A549 (cell line): ENCODE results near the gene GALNT14. TPM values are rescaled to one million over a fixed set of nuclear protein-coding genes. Genes with fewer than 3 reads are reported as not detected.

Experiments
- ATAC-seq, 2 experiments: fragments of 200-7000 bp in 1 of 2; fragments of >200 bp in 1 of 2; cut with Nextera tagmentation in 1 of 2; cut with Tn5 transposase in 1 of 2; 3 replicates each; pipeline versions ENCODE4 v1.8.0 to v1.9.1; 2018 to 2020; ENCODE audit warnings: mild to moderate bottlenecking in 1 of 2, moderate library complexity in 1 of 2
- CTCF ChIA-PET: fragments of 300-600 bp; sonication (Branson Sonifier 250); formaldehyde crosslinking; extraction: SDS; loops from one replicate; lab custom pipeline; 2021; ENCODE audit warnings: antibody characterized with exemption, inconsistent platforms; lab: Yijun Ruan, JAX
- POLR2A ChIA-PET: fragments of 350-600 bp; formaldehyde crosslinking; extraction: SDS; loops from one replicate; lab custom pipeline; 2021; ENCODE audit warnings: antibody characterized with exemption, inconsistent platforms; lab: Yijun Ruan, JAX
- DNase-seq, 2 experiments: peaks; one replicate each; pipeline versions ENCODE4 v3.0.0 to v3.0.0-alpha.2; 2011 to 2016; ENCODE audit warnings: low read depth in 1 of 2, low spot score in 1 of 2
- FAIRE-seq: peaks from 2 replicates; lab custom pipeline; 2011; peaks lifted over from hg19 to GRCh38; lab: Jason Lieb, UNC
- H3K27ac ChIP-seq, 2 experiments: fragments of >200 bp; sonication (Bioruptor Twin); formaldehyde crosslinking; 3 replicates each; pipeline ENCODE4 v1.5.1; 2016 to 2017
- H3K4me1 ChIP-seq: fragments of >200 bp; sonication (Bioruptor Twin); formaldehyde crosslinking; 3 replicates; pipeline ENCODE4 v1.6.1; 2016
- H3K4me2 ChIP-seq: fragments of >200 bp; sonication (Bioruptor Twin); formaldehyde crosslinking; 3 replicates; pipeline ENCODE4 v1.6.1; 2016
- H3K4me3 ChIP-seq: fragments of >200 bp; sonication (Bioruptor Twin); formaldehyde crosslinking; 3 replicates; pipeline ENCODE4 v1.5.1; 2016
- H3K9me3 ChIP-seq: fragments of >200 bp; sonication (Bioruptor Twin); formaldehyde crosslinking; 3 replicates; pipeline ENCODE4 v1.6.1; 2016
- CBX2 ChIP-seq: fragments of 200-600 bp; sonication (generic); IDR thresholded peaks from 2 replicates; pipeline ENCODE4 v1.6.1; 2016; ENCODE audit warnings: low read depth, mild to moderate bottlenecking, borderline replicate concordance
- CBX8 ChIP-seq: fragments of 200-600 bp; sonication (generic); IDR thresholded peaks from 2 replicates; pipeline ENCODE4 v1.6.1; 2016
- CHD4 ChIP-seq: fragments of 200-600 bp; sonication (generic); IDR thresholded peaks from 2 replicates; pipeline ENCODE4 v1.6.1; 2016; ENCODE audit warnings: antibody characterized with exemption, mild to moderate bottlenecking, borderline replicate concordance
- CTCF ChIP-seq: fragments of >200 bp; sonication (Bioruptor Twin); formaldehyde crosslinking; IDR thresholded peaks from 3 replicates; pipeline ENCODE4 v1.5.1; 2016
- FOSB ChIP-seq: fragments of 250-450 bp; sonication (Bioruptor Pico); IDR thresholded peaks from 2 replicates; pipeline ENCODE4 v1.5.0; 2020; ENCODE audit warnings: mild to moderate bottlenecking, moderate library complexity
- FOSL2 ChIP-seq, 2 experiments: fragments of 450-650 bp in 1 of 2; fragments of >200 bp in 1 of 2; sonication (Bioruptor Twin) in 1 of 2; formaldehyde crosslinking; IDR thresholded peaks; 2 replicates each; pipeline versions ENCODE4 v1.5.0 to v1.6.1; 2016 to 2020; ENCODE audit warnings: mild to moderate bottlenecking in 1 of 2, moderate library complexity in 1 of 2
- HES2 ChIP-seq: fragments of >200 bp; sonication (Bioruptor Twin); formaldehyde crosslinking; IDR thresholded peaks from 2 replicates; pipeline ENCODE4 v1.6.1; 2016
- HOXB13 ChIP-seq: fragments of 250-450 bp; sonication (Bioruptor Pico); IDR thresholded peaks from 2 replicates; pipeline ENCODE4 v1.5.0; 2020; ENCODE audit warnings: low read depth, mild to moderate bottlenecking, moderate library complexity
- HOXB5 ChIP-seq: fragments of 250-450 bp; sonication (Bioruptor Pico); IDR thresholded peaks from 2 replicates; pipeline ENCODE4 v1.5.0; 2020; ENCODE audit warnings: mild to moderate bottlenecking, moderate library complexity
- MAFK ChIP-seq: fragments of 450-650 bp; IDR thresholded peaks from 2 replicates; pipeline ENCODE4 v1.6.1; 2014; ENCODE audit not compliant: partially characterized antibody
- MAZ ChIP-seq: fragments of 150-350 bp; IDR thresholded peaks from 2 replicates; pipeline ENCODE4 v1.6.1; 2014; ENCODE audit warnings: antibody characterized with exemption, low read depth, low read length, borderline replicate concordance
- MYC ChIP-seq: IDR thresholded peaks from 2 replicates; pipeline ENCODE4 v1.6.1; 2012; ENCODE audit warnings: mild to moderate bottlenecking, inconsistent platforms, low read length, improper control_type of control experiment, borderline replicate concordance
- NFE2L2 ChIP-seq: fragments of 150-350 bp; conservative IDR thresholded peaks from 2 replicates; pipeline ENCODE4 v1.6.1; 2014; ENCODE audit warnings: low read length
- POLR2AphosphoS2 ChIP-seq: conservative IDR thresholded peaks from 2 replicates; pipeline ENCODE4 v1.6.1; 2012; ENCODE audit warnings: low read length, improper control_type of control experiment, inconsistent platforms
- RAD21 ChIP-seq, 2 experiments: fragments of >200 bp in 1 of 2; sonication (Bioruptor Twin) in 1 of 2; formaldehyde crosslinking in 1 of 2; IDR thresholded peaks in 1 of 2; conservative IDR thresholded peaks in 1 of 2; 2 replicates in 1 of 2; 3 replicates in 1 of 2; pipeline ENCODE4 v1.6.1; 2012 to 2018; ENCODE audit warnings: inconsistent platforms in 1 of 2
- RFX5 ChIP-seq: fragments of 450-650 bp; IDR thresholded peaks from 2 replicates; pipeline ENCODE4 v1.7.1; 2014; ENCODE audit warnings: antibody characterized with exemption, mild to moderate bottlenecking, moderate library complexity
- ZNF302 ChIP-seq: fragments of 250-450 bp; sonication (Bioruptor Pico); IDR thresholded peaks from 2 replicates; pipeline ENCODE4 v1.9.0; 2021; ENCODE audit warnings: inconsistent platforms, mild to moderate bottlenecking, moderate library complexity
- WGBS: methylation state at CpG from one replicate; pipeline ENCODE4 v1.1.6; 2017; ENCODE audit errors: missing lambda C conversion rate; 5-methylcytosine and 5-hydroxymethylcytosine counted together
- polyA plus RNA-seq, 4 experiments: library from polyadenylated mRNA; depleted of rRNA in 3 of 4; stranded (reverse); fragments of >200 nt; fragmentation: RNase III in 1 of 4; extraction: RNeasy Plus Mini Kit Qiagen cat#74134 plus additional on column Dnase treatment in 1 of 4; gene quantifications; 2 replicates in 3 of 4; 3 replicates in 1 of 4; pipeline ENCODE4 v1.2.3, GENCODE V29; 2011 to 2017
- TF ChIP-seq, protein P1 (sequence below): fragments of 200-600 bp; sonication (generic); IDR thresholded peaks from 2 replicates; pipeline ENCODE4 v1.6.1; 2016; ENCODE audit warnings: antibody characterized with exemption, mild to moderate bottlenecking, moderate library complexity
- TF ChIP-seq, protein P2 (sequence below): IDR thresholded peaks from 2 replicates; pipeline ENCODE4 v1.6.1; 2012

GALNT14 gene
- polyA plus RNA-seq, 2 of the 4 experiments (the other 2 are of a cell fraction), result 34.4 to 38.3 TPM

- no peak for ATAC-seq
- DNase-seq, result no peak
- TF ChIP-seq HOXB13 (CRISPR knock-in tag) (no peak), MYC (no peak), FOSL2 (IDR thresholded peaks at IDR 0.05) (no peak), FOSL2 (CRISPR knock-in tag; IDR thresholded peaks at IDR 0.05) (no peak), HOXB5 (no peak), ZNF302 (CRISPR knock-in tag) (no peak), HES2 (no peak), FOSB (CRISPR knock-in tag) (no peak)
- TF ChIP-seq, all 56 proteins: peak for 0
- Histone ChIP-seq H3K9me3 (peaks cover 20% of the 10 kb centered on the region), H3K27ac (no peak overlapping the region), H3K4me2 (no peak overlapping the region), H3K4me1 (no peaks in the 10 kb centered on the region), H3K4me3 (no peak overlapping the region)
- POLR2A ChIA-PET, result no interaction called here
- CTCF ChIA-PET, result no interaction called here
- FAIRE-seq, result no peak
Observed at GRCh38 chr2:31037058-31037457, 101.2 kb downstream of the GALNT14 start.

GRCh38 chr2:31033032-31033431, 105.2 kb downstream of the GALNT14 start:
- H3K4me3 ChIP-seq, result no peak overlapping the region
- 32% methylated on average over 1 of the region's 1 CpG for WGBS
- no peak overlapping the region for H3K4me2 ChIP-seq
- DNase-seq (no peak), FAIRE-seq (no peak), ATAC-seq (peak; percentile 24 to 53; a peak in 4 of 6 replicates)
- TF ChIP-seq CBX8, result no peak
- TF ChIP-seq, protein P1, sequence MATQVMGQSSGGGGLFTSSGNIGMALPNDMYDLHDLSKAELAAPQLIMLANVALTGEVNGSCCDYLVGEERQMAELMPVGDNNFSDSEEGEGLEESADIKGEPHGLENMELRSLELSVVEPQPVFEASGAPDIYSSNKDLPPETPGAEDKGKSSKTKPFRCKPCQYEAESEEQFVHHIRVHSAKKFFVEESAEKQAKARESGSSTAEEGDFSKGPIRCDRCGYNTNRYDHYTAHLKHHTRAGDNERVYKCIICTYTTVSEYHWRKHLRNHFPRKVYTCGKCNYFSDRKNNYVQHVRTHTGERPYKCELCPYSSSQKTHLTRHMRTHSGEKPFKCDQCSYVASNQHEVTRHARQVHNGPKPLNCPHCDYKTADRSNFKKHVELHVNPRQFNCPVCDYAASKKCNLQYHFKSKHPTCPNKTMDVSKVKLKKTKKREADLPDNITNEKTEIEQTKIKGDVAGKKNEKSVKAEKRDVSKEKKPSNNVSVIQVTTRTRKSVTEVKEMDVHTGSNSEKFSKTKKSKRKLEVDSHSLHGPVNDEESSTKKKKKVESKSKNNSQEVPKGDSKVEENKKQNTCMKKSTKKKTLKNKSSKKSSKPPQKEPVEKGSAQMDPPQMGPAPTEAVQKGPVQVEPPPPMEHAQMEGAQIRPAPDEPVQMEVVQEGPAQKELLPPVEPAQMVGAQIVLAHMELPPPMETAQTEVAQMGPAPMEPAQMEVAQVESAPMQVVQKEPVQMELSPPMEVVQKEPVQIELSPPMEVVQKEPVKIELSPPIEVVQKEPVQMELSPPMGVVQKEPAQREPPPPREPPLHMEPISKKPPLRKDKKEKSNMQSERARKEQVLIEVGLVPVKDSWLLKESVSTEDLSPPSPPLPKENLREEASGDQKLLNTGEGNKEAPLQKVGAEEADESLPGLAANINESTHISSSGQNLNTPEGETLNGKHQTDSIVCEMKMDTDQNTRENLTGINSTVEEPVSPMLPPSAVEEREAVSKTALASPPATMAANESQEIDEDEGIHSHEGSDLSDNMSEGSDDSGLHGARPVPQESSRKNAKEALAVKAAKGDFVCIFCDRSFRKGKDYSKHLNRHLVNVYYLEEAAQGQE, result no peak
- TF ChIP-seq MAFK, result no peak
- no peak for TF ChIP-seq CTCF
- no peak for TF ChIP-seq CBX2
- no peak for TF ChIP-seq NFE2L2
- TF ChIP-seq POLR2AphosphoS2, result no peak
- no peak for TF ChIP-seq RAD21 (conservative IDR thresholded peaks at IDR 0.05 in 1 of 2, IDR thresholded peaks at IDR 0.05 in 1 of 2)
- ChIA-PET CTCF (interaction anchor here (0.7 to 1.5 kb wide), 6 partner anchors 15 to 319 kb away, joined by 3 to 4 read pairs (median 3); partner anchors contain the start of gene GALNT14), POLR2A (no interaction called here)
- no peak overlapping the region for H3K27ac ChIP-seq
- peaks cover 16% of the 10 kb centered on the region for H3K9me3 ChIP-seq
- H3K4me1 ChIP-seq, result no peaks in the 10 kb centered on the region

DNA sequence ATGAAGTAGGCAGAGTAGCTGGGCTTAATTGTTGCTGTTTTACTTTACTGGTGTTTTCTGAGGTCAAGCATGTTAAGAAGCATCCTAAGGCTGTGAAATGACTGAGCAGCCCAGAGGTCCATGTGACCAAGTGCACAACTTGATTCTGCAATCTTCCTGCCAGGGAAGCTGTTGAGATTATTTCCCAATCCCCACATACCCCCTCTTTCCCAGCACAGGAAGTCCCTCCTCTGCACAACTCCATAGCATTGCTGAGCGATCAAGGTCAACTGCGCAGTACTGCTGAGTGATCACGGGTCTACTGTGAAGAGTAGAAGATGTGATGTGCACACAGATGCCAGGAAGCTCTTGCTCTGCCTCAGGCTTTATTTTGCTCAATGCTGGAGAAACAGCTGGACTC, 105.8 kb downstream of the GALNT14 start:
- DNase-seq, result no peak
- H3K9me3 ChIP-seq, result peaks cover 13% of the 10 kb centered on the region
- 96% methylated on average over 3 of the region's 3 CpGs for WGBS
- TF ChIP-seq CHD4, result no peak
- TF ChIP-seq RFX5, result no peak
- TF ChIP-seq, protein P2, sequence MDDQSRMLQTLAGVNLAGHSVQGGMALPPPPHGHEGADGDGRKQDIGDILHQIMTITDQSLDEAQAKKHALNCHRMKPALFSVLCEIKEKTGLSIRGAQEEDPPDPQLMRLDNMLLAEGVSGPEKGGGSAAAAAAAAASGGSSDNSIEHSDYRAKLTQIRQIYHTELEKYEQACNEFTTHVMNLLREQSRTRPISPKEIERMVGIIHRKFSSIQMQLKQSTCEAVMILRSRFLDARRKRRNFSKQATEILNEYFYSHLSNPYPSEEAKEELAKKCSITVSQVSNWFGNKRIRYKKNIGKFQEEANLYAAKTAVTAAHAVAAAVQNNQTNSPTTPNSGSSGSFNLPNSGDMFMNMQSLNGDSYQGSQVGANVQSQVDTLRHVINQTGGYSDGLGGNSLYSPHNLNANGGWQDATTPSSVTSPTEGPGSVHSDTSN, result no peak
- TF ChIP-seq MAFK, result no peak
- no peak for TF ChIP-seq MAZ
- ChIA-PET POLR2A (no interaction called here), CTCF (interaction anchor here (0.8 to 1.5 kb wide), 6 partner anchors 9 to 319 kb away, joined by 3 to 4 read pairs (median 3); partner anchors contain the start of gene GALNT14)
- H3K4me2 ChIP-seq, result no peak overlapping the region
- FAIRE-seq, result no peak
- no peak for ATAC-seq
- H3K4me1 ChIP-seq, result no peaks in the 10 kb centered on the region
- no peak overlapping the region for H3K4me3 ChIP-seq
- no peak overlapping the region for H3K27ac ChIP-seq
